ENCODE results near the gene TCP11L2.

Gene TCP11L2

GRCh38 chr12:106369624-106370346 is 67.3 kb downstream of the TCP11L2 start:
- no peak for TF ChIP-seq CTCF (IDR thresholded peaks at IDR 0.05)

GRCh38 chr12:106378788-106379187 is 76.3 kb downstream of the TCP11L2 start:
- no peak for TF ChIP-seq CTCF (IDR thresholded peaks at IDR 0.05)

GRCh38 chr12:106380954-106381353 is 78.4 kb downstream of the TCP11L2 start:
- no peak for TF ChIP-seq CTCF (IDR thresholded peaks at IDR 0.05)

GRCh38 chr12:106386813-106387535 is 84.4 kb downstream of the TCP11L2 start:
- no peak for TF ChIP-seq CTCF (IDR thresholded peaks at IDR 0.05)

GRCh38 chr12:106387848-106388377 is 85.4 kb downstream of the TCP11L2 start:
- no peak for TF ChIP-seq CTCF (IDR thresholded peaks at IDR 0.05)

GRCh38 chr12:106389151-106389550 is 86.6 kb downstream of the TCP11L2 start:
- TF ChIP-seq CTCF (IDR thresholded peaks at IDR 0.05) = no peak

GRCh38 chr12:106392759-106393158 is 90.2 kb downstream of the TCP11L2 start:
- no peak for TF ChIP-seq CTCF (IDR thresholded peaks at IDR 0.05)
